HCT116 (cell line): Measurements from ENCODE around the gene IFNLR1. TPM values are rescaled to one million over a fixed set of nuclear protein-coding genes. Genes with fewer than 3 reads are reported as not detected.

Experiments used
- ATAC-seq: fragments of 200-7000 bp; cut with Tn5 transposase; 2 replicates; pipeline ENCODE4 v1.9.1; 2020; ENCODE audit warnings: mild to moderate bottlenecking, moderate library complexity
- BruUV-seq: library from RNA; stranded (reverse); fragments of 400-500 nt; replicated peaks from 2 replicates; lab custom pipeline; 2021; lab: Mats Ljungman, UMichigan
- CTCF ChIA-PET: fragments of 300-600 bp; sonication (Branson Sonifier 250); formaldehyde crosslinking; loops from one replicate; lab custom pipeline; 2021; ENCODE audit warnings: antibody characterized with exemption; lab: Charles Lee
- POLR2A ChIA-PET: fragments of 300-600, 350-600 bp; sonication (Branson Sonifier 250); formaldehyde crosslinking; loops from one replicate; lab custom pipeline; 2021; ENCODE audit warnings: antibody characterized with exemption; lab: Charles Lee
- RAD21 ChIA-PET, 2 experiments: fragments of 300-600 bp; sonication (Branson Sonifier 250); formaldehyde crosslinking; loops; one replicate each; lab custom pipeline; 2023; ENCODE audit warnings: low total read pairs in 2 of 2; ENCODE audit not compliant: uncharacterized antibody in 2 of 2, unreplicated experiment in 2 of 2, low non-redundant PET in 1 of 2; lab: Charles Lee
- DNase-seq: peaks from one replicate; pipeline ENCODE4 v3.0.0-alpha.2; 2010; ENCODE audit warnings: low read depth, low spot score
- H2AFZ ChIP-seq: fragments of 200-600 bp; shearing (Covaris generic), sonication (generic); 2 replicates; pipeline ENCODE4 v1.6.1; 2017; ENCODE audit warnings: low read depth, mixed run types, mixed read lengths, antibody characterized with exemption, low read length; ENCODE audit not compliant: poor library complexity, severe bottlenecking
- H3K27ac ChIP-seq: 2 replicates; pipeline ENCODE4 v1.5.1; 2012; ENCODE audit warnings: low read depth, low read length
- H3K27me3 ChIP-seq: fragments of 200-600 bp; sonication (generic); 2 replicates; pipeline ENCODE4 v1.6.1; 2016; ENCODE audit warnings: mixed run types, low read length, mixed read lengths; ENCODE audit not compliant: insufficient read depth
- H3K36me3 ChIP-seq, 2 experiments: fragments of 200-500 bp in 1 of 2; fragments of 200-600 bp in 1 of 2; sonication (Bioruptor generic) in 1 of 2; sonication (generic) in 1 of 2; 2 replicates each; pipeline versions ENCODE4 v1.5.1 to v1.6.1; 2014 to 2016; ENCODE audit warnings: low read length in 2 of 2, inconsistent platforms in 1 of 2, mixed read lengths in 1 of 2, mixed run types in 1 of 2; ENCODE audit not compliant: insufficient read depth in 2 of 2, control insufficient read depth in 1 of 2
- H3K4me1 ChIP-seq, 2 experiments: fragments of 200-600 bp in 1 of 2; sonication (generic) in 1 of 2; 2 replicates each; pipeline versions ENCODE4 v1.5.1 to v1.6.1; 2012 to 2017; ENCODE audit warnings: low read length in 2 of 2, inconsistent platforms in 1 of 2, mild to moderate bottlenecking in 1 of 2, mixed read lengths in 1 of 2, mixed run types in 1 of 2, moderate library complexity in 1 of 2; ENCODE audit not compliant: insufficient read depth in 2 of 2, control insufficient read depth in 1 of 2
- H3K4me2 ChIP-seq: fragments of 200-600 bp; sonication (generic); 2 replicates; pipeline ENCODE4 v1.6.1; 2017; ENCODE audit warnings: mixed run types, low read length, mixed read lengths
- H3K4me3 ChIP-seq, 2 experiments: fragments of 200-600 bp in 1 of 2; sonication (generic) in 1 of 2; replicated peaks in 1 of 2; 2 replicates each; pipeline ENCODE4 v1.5.1; 2011 to 2016; ENCODE audit warnings: low read length in 2 of 2, control low read depth in 1 of 2, low read depth in 1 of 2, mild to moderate bottlenecking in 1 of 2, mixed read lengths in 1 of 2, mixed run types in 1 of 2
- H3K79me2 ChIP-seq: fragments of 200-600 bp; sonication (generic); 2 replicates; pipeline ENCODE4 v1.6.1; 2017; ENCODE audit warnings: mild to moderate bottlenecking, mixed run types, low read length, moderate library complexity, mixed read lengths; ENCODE audit not compliant: insufficient read depth
- H3K9ac ChIP-seq: fragments of 200-600 bp; sonication (generic); 2 replicates; pipeline ENCODE4 v1.6.1; 2016; ENCODE audit warnings: low read length, mixed read lengths
- H3K9me2 ChIP-seq: fragments of 200-600 bp; sonication (generic), shearing (Covaris generic); 2 replicates; pipeline ENCODE4 v1.6.1; 2017; ENCODE audit warnings: mixed run types, mild to moderate bottlenecking, moderate library complexity; ENCODE audit not compliant: insufficient read depth
- H3K9me3 ChIP-seq, 2 experiments: fragments of 200-500 bp in 1 of 2; fragments of 200-600 bp in 1 of 2; sonication (Bioruptor generic) in 1 of 2; sonication (generic) in 1 of 2; 2 replicates each; pipeline ENCODE4 v1.6.1; 2014 to 2017; ENCODE audit warnings: low read length in 2 of 2, mixed read lengths in 2 of 2, inconsistent platforms in 1 of 2, low read depth in 1 of 2, mild to moderate bottlenecking in 1 of 2, mixed run types in 1 of 2, moderate library complexity in 1 of 2; ENCODE audit not compliant: control insufficient read depth in 1 of 2, insufficient read depth in 1 of 2
- H4K20me1 ChIP-seq: fragments of 200-600 bp; sonication (generic), shearing (Covaris generic); 2 replicates; pipeline ENCODE4 v1.6.1; 2017; ENCODE audit warnings: mixed run types, mild to moderate bottlenecking, moderate library complexity; ENCODE audit not compliant: insufficient read depth
- CBX3 ChIP-seq: IDR thresholded peaks from 2 replicates; pipeline ENCODE4 v1.6.1; 2012; ENCODE audit warnings: low read depth
- CEBPB ChIP-seq: IDR thresholded peaks from 2 replicates; pipeline ENCODE4 v1.6.1; 2012; ENCODE audit warnings: low read depth
- EGR1 ChIP-seq: IDR thresholded peaks from 2 replicates; pipeline ENCODE4 v1.6.1; 2012; ENCODE audit warnings: low read depth
- ELF1 ChIP-seq: IDR thresholded peaks from 2 replicates; pipeline ENCODE4 v1.6.1; 2012; ENCODE audit warnings: low read depth, borderline replicate concordance
- EZH2 ChIP-seq: fragments of 200-600 bp; sonication (generic); IDR thresholded peaks from 2 replicates; pipeline ENCODE4 v1.6.1; 2017; ENCODE audit warnings: antibody characterized with exemption, mixed run types
- EZH2phosphoT487 ChIP-seq: fragments of 200-600 bp; IDR thresholded peaks from 2 replicates; pipeline ENCODE4 v1.6.1; 2018; ENCODE audit warnings: antibody characterized with exemption, borderline replicate concordance
- JUND ChIP-seq: IDR thresholded peaks from 2 replicates; pipeline ENCODE4 v1.6.1; 2012
- POLR2A ChIP-seq: IDR thresholded peaks from 2 replicates; pipeline ENCODE4 v1.7.0; 2011; ENCODE audit warnings: borderline replicate concordance; ENCODE audit not compliant: insufficient read depth, insufficient read length; ENCODE audit errors: extremely low read depth
- POLR2AphosphoS5 ChIP-seq: IDR thresholded peaks from 2 replicates; pipeline ENCODE4 v1.6.1; 2011; ENCODE audit warnings: mild to moderate bottlenecking, low read depth, low read length, moderate library complexity
- RAD21 ChIP-seq: IDR thresholded peaks from 2 replicates; pipeline ENCODE4 v1.6.1; 2012; ENCODE audit warnings: low read depth, mild to moderate bottlenecking
- REST ChIP-seq: IDR thresholded peaks from 2 replicates; pipeline ENCODE4 v1.6.1; 2012; ENCODE audit warnings: low read depth
- SP1 ChIP-seq: IDR thresholded peaks from 2 replicates; pipeline ENCODE4 v1.6.1; 2012; ENCODE audit warnings: low read depth
- SRF ChIP-seq: IDR thresholded peaks from 2 replicates; pipeline ENCODE4 v1.6.1; 2012; ENCODE audit warnings: low read depth
- TCF7L2 ChIP-seq: IDR thresholded peaks from 2 replicates; pipeline ENCODE4 v1.7.0; 2011; ENCODE audit warnings: borderline replicate concordance, inconsistent platforms; ENCODE audit not compliant: insufficient read depth, insufficient read length; ENCODE audit errors: extremely low read depth
- YY1 ChIP-seq: IDR thresholded peaks from 2 replicates; pipeline ENCODE4 v1.6.1; 2011; ENCODE audit warnings: low read length, low read depth, moderate library complexity, mild to moderate bottlenecking; ENCODE audit not compliant: insufficient replicate concordance; ENCODE audit errors: extremely low read depth
- intact Hi-C: fragments of 100-400 bp; cut with micrococcal nuclease; formaldehyde crosslinking; loops from 2 replicates; pipeline ENCODE4 v1.10.0; 2022
- total RNA-seq: library from RNA; stranded (reverse); gene quantifications from one replicate; pipeline ENCODE4 v1.2.1, GENCODE V29; 2021; ENCODE audit not compliant: unreplicated experiment
- TF ChIP-seq, protein P1 (sequence below): IDR thresholded peaks from 2 replicates; pipeline ENCODE4 v1.6.1; 2011; ENCODE audit warnings: mild to moderate bottlenecking, low read length, moderate library complexity; ENCODE audit not compliant: insufficient replicate concordance; ENCODE audit errors: extremely low read depth

The IFNLR1 gene
- total RNA-seq, 1 experiment from 2014 or later = 7.6 TPM

GRCh38 chr1:24127134-24127800, 59.8 kb downstream of the IFNLR1 start:
- BruUV-seq = no TSS peak
- no peak overlapping the region for H2AFZ ChIP-seq
- no peak for ATAC-seq
- H4K20me1 ChIP-seq = no peaks in the 10 kb centered on the region
- H3K9me2 ChIP-seq = no peaks in the 10 kb centered on the region
- H3K4me2 ChIP-seq = no peak overlapping the region
- ChIA-PET CTCF (no interaction called here), POLR2A (no interaction called here), RAD21 (no interaction called here)
- no peak for DNase-seq
- H3K27me3 ChIP-seq = no peaks in the 10 kb centered on the region
- H3K79me2 ChIP-seq = no peaks in the 10 kb centered on the region
- no peak overlapping the region for H3K4me3 ChIP-seq
- peaks cover 0 to 4% of the 10 kb centered on the region in 2 experiments; a peak in 1 of 4 replicates for H3K36me3 ChIP-seq
- H3K27ac ChIP-seq = no peak overlapping the region
- H3K9me3 ChIP-seq = peaks cover 0 to 9% of the 10 kb centered on the region in 2 experiments; a peak in 1 of 4 replicates
- TF ChIP-seq YY1 = no peak
- TF ChIP-seq CEBPB = no peak
- TF ChIP-seq RAD21 = no peak
- no peak for TF ChIP-seq POLR2A
- no peak for TF ChIP-seq EZH2phosphoT487
- TF ChIP-seq ELF1 = no peak
- no peak for TF ChIP-seq SP1
- TF ChIP-seq CBX3 = no peak
- no peak for TF ChIP-seq SRF
- TF ChIP-seq JUND = no peak
- TF ChIP-seq POLR2AphosphoS5 = no peak
- no peak for TF ChIP-seq TCF7L2
- TF ChIP-seq EGR1 = no peak
- TF ChIP-seq, protein P1, sequence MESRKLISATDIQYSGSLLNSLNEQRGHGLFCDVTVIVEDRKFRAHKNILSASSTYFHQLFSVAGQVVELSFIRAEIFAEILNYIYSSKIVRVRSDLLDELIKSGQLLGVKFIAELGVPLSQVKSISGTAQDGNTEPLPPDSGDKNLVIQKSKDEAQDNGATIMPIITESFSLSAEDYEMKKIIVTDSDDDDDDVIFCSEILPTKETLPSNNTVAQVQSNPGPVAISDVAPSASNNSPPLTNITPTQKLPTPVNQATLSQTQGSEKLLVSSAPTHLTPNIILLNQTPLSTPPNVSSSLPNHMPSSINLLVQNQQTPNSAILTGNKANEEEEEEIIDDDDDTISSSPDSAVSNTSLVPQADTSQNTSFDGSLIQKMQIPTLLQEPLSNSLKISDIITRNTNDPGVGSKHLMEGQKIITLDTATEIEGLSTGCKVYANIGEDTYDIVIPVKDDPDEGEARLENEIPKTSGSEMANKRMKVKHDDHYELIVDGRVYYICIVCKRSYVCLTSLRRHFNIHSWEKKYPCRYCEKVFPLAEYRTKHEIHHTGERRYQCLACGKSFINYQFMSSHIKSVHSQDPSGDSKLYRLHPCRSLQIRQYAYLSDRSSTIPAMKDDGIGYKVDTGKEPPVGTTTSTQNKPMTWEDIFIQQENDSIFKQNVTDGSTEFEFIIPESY = no peak
- TF ChIP-seq REST = no peak
- TF ChIP-seq EZH2 = no peak
- no peak overlapping the region for H3K9ac ChIP-seq
- intact Hi-C loops = no loop called here
- H3K4me1 ChIP-seq = no peaks in the 10 kb centered on the region
